ENCODE results near the gene MGRN1.

DNA sequence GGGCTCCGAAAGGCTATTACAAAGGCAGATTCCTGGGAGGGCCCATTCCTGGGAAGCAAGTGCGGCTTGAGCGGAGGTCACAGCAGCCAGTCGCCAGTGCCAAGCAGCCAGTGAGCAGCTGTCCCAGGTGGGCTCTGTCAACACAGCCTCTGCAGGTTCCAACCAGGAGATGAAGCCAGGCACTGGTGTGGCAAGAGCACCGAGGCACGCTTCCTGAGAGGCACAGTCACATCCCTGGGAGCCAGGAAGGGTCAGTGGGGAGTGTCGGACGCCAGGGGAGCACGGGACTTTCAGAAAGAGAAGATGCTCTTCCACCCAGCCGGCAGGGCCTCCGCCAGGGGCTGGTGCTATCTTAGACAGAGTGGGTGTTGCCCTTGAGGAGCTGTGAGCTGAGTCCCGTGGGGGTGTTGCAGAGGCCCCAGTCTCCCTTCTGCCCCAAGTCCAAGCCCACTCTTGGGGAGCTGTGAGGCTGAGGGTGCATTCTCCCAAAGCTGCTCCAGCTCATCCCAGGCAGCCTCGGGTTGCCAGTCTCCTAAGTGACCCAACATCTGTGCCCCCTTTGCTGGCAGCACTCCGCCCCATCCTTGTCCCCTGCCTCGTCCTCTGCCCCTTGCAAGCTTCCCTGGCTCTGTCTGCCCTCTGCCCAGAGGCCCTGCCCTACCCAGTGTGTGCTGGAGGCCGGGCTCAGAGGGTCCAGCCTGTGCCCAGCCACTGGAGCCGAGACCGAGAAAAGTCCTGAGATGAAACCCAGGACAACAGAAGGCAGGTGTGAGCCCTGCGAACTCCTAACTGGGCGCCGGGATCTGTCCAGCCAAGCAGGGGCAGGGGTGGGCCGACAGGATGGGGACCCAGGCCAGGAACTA lies 16.6 kb upstream of the MGRN1 start:
- TF ChIP-seq TAF1 (IDR thresholded peaks at IDR 0.05; ENCODE audit: low read depth, low read length), result no peak
- peak; percentile 44; the same call in 1 of the 2 replicates for TF ChIP-seq POLR2A (IDR thresholded peaks at IDR 0.05; ENCODE audit: low read depth, low read length)
- TF ChIP-seq POLR2AphosphoS5 (IDR thresholded peaks at IDR 0.05; ENCODE audit: low read depth, low read length), result peak; percentile 49; the same call in 1 of the 2 replicates
- no peak for TF ChIP-seq POU2F2 (IDR thresholded peaks at IDR 0.05; ENCODE audit: low read depth, low read length)
- no peak for TF ChIP-seq SPI1 (IDR thresholded peaks at IDR 0.05; ENCODE audit: low read depth, low read length)
